Astrocyte of the cerebellum (primary cell): ENCODE results near the gene ERBB4.

ENCODE experiments used
- DNase-seq: peaks from one replicate; pipeline ENCODE4 v3.0.0-alpha.2; 2011; ENCODE audit warnings: low read depth
- H3K4me3 ChIP-seq: 2 replicates; pipeline ENCODE4 v1.5.1; 2011; ENCODE audit warnings: mild to moderate bottlenecking, low read depth, low read length, moderate library complexity
- in situ Hi-C: cut with HindIII; loops from 2 replicates; pipeline ENCODE4 v1.10.0; 2017; ENCODE audit warnings: low sequenced_read_pairs
- TF ChIP-seq, protein P1 (sequence below): IDR thresholded peaks from 2 replicates; pipeline ENCODE4 v1.5.1; 2012; ENCODE audit warnings: low read length, low read depth, moderate library complexity, mild to moderate bottlenecking; ENCODE audit errors: missing control alignments

ERBB4 gene

DNA sequence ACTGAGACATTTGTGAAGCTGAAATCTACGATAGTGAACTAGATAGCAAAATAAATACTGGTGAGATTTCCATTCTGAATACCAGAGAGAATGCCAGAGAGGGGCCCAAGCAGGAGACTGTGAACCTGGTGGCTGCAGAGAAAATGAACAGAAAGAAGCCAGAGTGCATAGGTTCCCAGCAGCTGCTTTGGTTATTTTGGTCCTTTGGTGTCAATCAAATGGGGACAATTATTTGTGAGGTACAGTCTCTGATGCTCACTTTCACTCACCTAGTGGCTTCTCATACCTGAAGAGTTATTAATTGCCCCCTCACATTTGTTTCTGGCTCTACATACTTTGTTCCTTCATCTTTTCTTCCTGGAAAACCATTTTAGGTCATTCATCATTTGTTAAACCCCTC lies 1170.1 kb downstream of the ERBB4 start:
- H3K4me3 ChIP-seq = no peak overlapping the region
- no peak for DNase-seq
- in situ Hi-C loops = no loop called here
- TF ChIP-seq, protein P1, sequence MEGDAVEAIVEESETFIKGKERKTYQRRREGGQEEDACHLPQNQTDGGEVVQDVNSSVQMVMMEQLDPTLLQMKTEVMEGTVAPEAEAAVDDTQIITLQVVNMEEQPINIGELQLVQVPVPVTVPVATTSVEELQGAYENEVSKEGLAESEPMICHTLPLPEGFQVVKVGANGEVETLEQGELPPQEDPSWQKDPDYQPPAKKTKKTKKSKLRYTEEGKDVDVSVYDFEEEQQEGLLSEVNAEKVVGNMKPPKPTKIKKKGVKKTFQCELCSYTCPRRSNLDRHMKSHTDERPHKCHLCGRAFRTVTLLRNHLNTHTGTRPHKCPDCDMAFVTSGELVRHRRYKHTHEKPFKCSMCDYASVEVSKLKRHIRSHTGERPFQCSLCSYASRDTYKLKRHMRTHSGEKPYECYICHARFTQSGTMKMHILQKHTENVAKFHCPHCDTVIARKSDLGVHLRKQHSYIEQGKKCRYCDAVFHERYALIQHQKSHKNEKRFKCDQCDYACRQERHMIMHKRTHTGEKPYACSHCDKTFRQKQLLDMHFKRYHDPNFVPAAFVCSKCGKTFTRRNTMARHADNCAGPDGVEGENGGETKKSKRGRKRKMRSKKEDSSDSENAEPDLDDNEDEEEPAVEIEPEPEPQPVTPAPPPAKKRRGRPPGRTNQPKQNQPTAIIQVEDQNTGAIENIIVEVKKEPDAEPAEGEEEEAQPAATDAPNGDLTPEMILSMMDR = no peak

DNA sequence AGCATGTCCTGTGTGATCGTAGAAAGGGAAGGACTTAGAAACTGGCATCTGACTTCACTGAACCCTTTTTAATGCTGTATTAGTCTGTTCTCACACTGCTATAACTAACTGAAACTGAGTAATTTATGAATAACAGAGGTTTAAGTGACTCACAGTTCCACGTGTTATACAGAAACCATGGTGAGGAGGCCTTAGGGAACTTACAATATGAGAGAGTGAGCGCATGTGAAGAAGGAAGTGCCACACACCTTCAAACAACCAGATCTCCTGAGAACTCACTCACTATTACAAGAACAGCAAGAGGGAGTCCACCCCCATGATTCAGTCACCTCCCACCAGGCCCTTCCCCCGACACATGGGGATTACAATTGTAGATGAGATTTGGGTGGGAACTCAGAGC lies 1170.9 kb downstream of the ERBB4 start:
- TF ChIP-seq, protein P1 = no peak
- H3K4me3 ChIP-seq = no peak overlapping the region
- in situ Hi-C loops = no loop called here
- DNase-seq = no peak

DNA sequence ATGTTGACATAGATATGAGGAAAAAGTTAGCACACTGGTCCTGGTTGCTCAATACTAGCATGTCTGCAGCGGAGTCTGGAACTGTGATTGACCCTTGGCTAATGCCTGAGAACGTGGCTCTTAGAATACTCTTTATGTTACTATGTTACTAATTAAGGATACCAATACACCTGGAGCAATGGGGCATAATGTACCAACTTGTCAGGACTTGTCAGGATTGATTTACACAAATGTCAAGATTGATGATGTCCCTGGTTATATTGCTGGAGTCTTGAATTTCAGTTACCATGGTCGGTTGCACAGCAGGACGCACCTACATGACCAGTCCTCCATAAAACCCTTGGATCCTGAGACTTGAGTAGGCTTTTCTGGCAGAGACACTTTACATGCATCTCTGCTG lies 1171.3 kb downstream of the ERBB4 start:
- TF ChIP-seq, protein P1 = no peak
- no peak for DNase-seq

DNA sequence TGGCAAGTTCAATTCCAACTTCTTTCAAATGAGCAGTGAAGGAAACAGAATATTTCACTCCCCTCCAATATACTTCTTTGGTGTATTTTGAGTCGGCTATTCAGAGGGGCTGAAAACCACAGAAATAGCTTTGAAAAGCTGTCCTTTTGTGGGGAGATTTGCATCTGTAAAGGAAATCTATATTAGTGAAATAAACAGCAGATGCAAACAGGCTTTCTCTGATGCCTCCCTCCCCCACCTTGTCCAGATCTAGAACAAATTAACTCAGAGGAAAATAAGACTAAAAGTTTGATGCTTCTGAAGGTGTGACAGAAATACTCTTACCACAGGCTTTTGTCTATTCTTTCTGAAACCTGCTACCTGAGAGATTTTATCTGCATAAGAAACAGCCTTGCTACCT lies 1173.7 kb downstream of the ERBB4 start:
- DNase-seq = no peak
- TF ChIP-seq, protein P1 = no peak

More for the DNA sequence above, 1171.3 kb downstream of the ERBB4 start:
- in situ Hi-C loops = no loop called here
- no peak overlapping the region for H3K4me3 ChIP-seq

DNA sequence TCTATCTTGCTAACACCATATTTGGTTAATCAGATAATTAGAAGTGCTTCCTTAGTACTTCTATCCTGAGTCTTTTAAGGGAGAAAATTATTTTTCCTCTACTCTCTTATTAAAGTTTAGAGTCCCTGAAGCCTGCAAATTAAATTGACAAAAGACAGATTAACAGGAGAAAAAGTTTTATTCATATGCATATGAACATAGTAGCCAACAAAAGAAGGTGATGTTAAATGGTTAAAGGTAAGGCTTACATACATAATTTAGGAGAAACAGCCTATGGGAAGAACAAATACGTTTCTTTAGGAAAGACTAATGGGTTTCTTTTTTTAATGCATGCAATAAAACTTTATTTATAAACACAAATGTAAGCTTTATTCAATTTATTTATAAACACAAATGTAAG lies 1177.2 kb downstream of the ERBB4 start:
- H3K4me3 ChIP-seq = no peak overlapping the region
- in situ Hi-C loops = no loop called here
- no peak for DNase-seq
- TF ChIP-seq, protein P1 = no peak

More for the DNA sequence above, 1173.7 kb downstream of the ERBB4 start:
- in situ Hi-C loops = no loop called here
- H3K4me3 ChIP-seq = no peak overlapping the region

DNA sequence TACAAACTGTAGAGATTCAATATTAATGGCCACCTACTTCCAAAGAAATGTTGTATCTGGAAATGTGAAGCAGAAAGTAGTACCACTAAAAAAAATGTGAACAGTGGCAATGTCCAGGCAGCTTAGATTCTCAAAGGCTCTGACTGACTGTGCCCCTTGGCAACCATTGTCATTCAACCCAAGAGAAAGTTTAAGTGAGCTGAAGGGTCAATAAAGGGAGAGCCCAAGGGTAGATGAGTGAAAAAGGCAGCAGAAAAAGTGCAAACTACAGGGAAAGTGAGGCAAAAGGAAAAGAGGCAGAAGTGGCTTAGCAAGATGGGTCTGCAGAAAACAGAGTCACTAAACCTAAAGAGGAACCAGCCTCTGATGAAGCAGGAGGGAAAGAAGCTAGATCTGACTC lies 1179.3 kb downstream of the ERBB4 start:
- TF ChIP-seq, protein P1 = no peak
- DNase-seq = no peak
- in situ Hi-C loops = no loop called here
- H3K4me3 ChIP-seq = no peak overlapping the region

DNA sequence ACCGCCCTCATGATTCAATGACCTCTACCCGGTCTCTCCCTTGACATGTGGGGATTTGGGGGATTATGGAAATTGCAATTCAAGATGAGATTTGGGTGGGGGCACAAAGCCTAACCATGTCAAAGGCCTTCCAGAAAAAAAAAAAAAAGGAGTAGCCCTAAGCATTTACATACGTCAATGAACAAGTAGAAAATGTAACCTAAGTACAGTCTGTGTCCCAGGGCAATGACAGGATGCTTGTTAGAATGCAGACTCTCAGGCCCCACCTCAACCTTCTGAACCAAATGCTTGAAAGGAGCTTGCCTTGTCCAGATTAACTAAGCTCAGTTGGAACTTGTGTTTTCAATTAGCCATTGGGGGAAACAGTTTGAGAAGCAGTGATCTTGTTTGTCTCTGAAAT lies 1180.1 kb downstream of the ERBB4 start:
- in situ Hi-C loops = no loop called here
- TF ChIP-seq, protein P1 = no peak
- no peak for DNase-seq
- no peak overlapping the region for H3K4me3 ChIP-seq
